Spleen (tissue), 7 donors: ENCODE results near the gene FGF21.

ENCODE experiments used
- POLR2A ChIP-seq, 3 donors: fragments of 450-650 bp; IDR thresholded peaks; one replicate each; pipeline ENCODE4 v1.5.1; 2017; ENCODE audit warnings: antibody characterized with exemption in 3 of 3, mild to moderate bottlenecking in 1 of 3
- POLR2AphosphoS5 ChIP-seq, 3 donors: sonication (generic); formaldehyde crosslinking; IDR thresholded peaks; one replicate each; pipeline ENCODE4 v1.5.1; 2017; ENCODE audit warnings: antibody characterized with exemption in 3 of 3
- TF ChIP-seq, protein P1 (sequence below), 11 experiments: fragments of 200-600 bp in 7 of 11; fragments of 450-650 bp in 4 of 11; sonication (generic) in 4 of 11; IDR thresholded peaks in 8 of 11; conservative IDR thresholded peaks in 3 of 11; 1 replicate in 7 of 11; 2 replicates in 4 of 11; pipeline versions ENCODE4 v1.4.0 to v1.8.0; 2016 to 2021; ENCODE audit warnings: antibody characterized with exemption in 11 of 11, inconsistent platforms in 4 of 11, mild to moderate bottlenecking in 1 of 11
- donor health status: DM: no; HTN: no; CAD: no; lungs with moderate emphysema.
- donor health status: DM: no; HTN: no; CAD: no.
- donor health status: DM: no; HTN: no; CAD: no.

DNA sequence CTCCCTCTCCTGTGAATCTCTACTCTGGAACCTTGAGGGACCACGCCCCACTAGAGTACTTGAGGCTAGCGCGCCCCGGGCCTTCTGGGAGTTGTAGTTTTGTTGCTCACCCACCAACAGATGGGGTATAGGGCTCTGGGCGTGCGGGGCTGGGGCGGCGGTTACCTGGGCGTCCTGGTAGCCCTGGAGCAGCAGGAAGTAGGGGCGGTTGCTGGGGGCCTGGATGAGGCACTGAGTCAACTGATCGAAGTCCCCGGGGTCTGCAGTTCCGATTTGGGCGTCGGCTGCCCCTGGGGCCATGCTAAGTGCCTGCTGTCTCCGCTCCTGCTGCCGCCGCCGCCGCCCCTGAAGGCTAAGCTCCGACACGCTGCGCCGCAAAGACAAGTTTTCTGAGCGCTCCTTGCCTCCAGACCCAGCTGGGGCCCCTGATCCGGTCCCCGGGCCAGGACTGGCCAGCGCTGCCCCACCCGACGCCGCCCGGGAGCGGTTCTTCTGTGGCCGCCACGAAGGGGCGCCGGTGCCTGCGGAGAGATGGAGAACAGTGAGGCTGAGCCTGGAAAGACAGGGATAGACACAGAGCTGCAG lies 20.2 kb upstream of the FGF21 start:
- TF ChIP-seq, protein P1, sequence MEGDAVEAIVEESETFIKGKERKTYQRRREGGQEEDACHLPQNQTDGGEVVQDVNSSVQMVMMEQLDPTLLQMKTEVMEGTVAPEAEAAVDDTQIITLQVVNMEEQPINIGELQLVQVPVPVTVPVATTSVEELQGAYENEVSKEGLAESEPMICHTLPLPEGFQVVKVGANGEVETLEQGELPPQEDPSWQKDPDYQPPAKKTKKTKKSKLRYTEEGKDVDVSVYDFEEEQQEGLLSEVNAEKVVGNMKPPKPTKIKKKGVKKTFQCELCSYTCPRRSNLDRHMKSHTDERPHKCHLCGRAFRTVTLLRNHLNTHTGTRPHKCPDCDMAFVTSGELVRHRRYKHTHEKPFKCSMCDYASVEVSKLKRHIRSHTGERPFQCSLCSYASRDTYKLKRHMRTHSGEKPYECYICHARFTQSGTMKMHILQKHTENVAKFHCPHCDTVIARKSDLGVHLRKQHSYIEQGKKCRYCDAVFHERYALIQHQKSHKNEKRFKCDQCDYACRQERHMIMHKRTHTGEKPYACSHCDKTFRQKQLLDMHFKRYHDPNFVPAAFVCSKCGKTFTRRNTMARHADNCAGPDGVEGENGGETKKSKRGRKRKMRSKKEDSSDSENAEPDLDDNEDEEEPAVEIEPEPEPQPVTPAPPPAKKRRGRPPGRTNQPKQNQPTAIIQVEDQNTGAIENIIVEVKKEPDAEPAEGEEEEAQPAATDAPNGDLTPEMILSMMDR (IDR thresholded peaks at IDR 0.05 in 8 of 11, conservative IDR thresholded peaks at IDR 0.05 in 3 of 11): no peak
- peak in 1 of 3 donors; percentile 37 for TF ChIP-seq POLR2AphosphoS5 (IDR thresholded peaks at IDR 0.05)
- no peak for TF ChIP-seq POLR2A (IDR thresholded peaks at IDR 0.05)
